Activated CD8-positive, alpha-beta memory T cell treated with anti-CD3 and anti-CD28 coated beads for 36 hours (primary cell): ENCODE data around the gene ENAH. TPM values are rescaled to one million over a fixed set of nuclear protein-coding genes. Genes with fewer than 3 reads are reported as not detected.
"Not testable (repeated sequence)": the region's sequence is repeated elsewhere in the genome, so short reads cannot be mapped to it uniquely, and the experiment has no call there.

Experiments used
- CTCF ChIA-PET: fragments of 350-600 bp; sonication (Branson Sonifier 250); formaldehyde crosslinking; loops from one replicate; lab custom pipeline; 2021; ENCODE audit warnings: antibody characterized with exemption; lab: Charles Lee
- POLR2A ChIA-PET: fragments of 350-600 bp; sonication (Branson Sonifier 250); formaldehyde crosslinking; loops from one replicate; lab custom pipeline; 2021; ENCODE audit warnings: antibody characterized with exemption; lab: Charles Lee
- total RNA-seq, 2 experiments: library from RNA; stranded (reverse); gene quantifications; one replicate each; pipeline ENCODE4 v1.2.3, GENCODE V29; 2021

Gene ENAH
- 1 to 10 TPM in 1 of 2 experiments, under 1 TPM in 1; 0.53 to 1.1 TPM for total RNA-seq

- POLR2A ChIA-PET = interaction anchor here (0.6 kb wide), 1 partner anchor 186 kb away, joined by 3 read pairs; no protein-coding TSS in a partner anchor
- CTCF ChIA-PET = no interaction called here
Observed at GRCh38 chr1:225652729-225653462, at the start of gene ENAH. TSS of gene ENAH (minus strand) at chr1:225653123. CDS start at chr1:225652690, 433 bp downstream.

DNA sequence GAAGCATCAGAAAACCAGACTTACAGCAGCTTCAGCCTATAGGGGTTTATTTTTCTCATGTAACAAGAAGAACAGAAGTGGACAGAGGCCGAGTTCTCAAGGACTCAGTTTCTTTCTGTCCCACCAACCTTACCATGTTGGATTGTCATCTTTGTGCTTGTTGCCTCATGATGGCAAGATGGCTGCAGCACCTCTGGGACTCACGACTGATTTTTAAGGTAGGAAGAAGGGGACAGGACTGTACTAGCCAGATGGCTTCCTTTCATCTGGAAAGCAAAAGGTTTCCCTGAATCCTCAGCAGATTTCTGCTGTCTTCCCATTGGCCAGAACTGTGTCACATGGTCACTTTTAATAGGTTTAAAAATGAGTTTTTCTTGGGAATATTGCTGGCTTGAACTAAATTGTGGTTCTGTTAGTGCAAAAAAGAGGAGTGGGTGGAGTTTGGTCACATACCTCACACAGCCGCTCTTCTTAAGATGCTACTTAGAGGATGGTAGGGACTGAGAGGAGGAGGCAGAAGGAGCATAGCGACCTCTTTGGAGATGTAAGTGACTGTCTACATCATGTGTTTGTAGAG, 48.1 kb upstream of the ENAH start:
- POLR2A ChIA-PET = no interaction called here
- CTCF ChIA-PET = no interaction called here

GRCh38 chr1:225700164-225700821, 47.4 kb upstream of the ENAH start:
- ChIA-PET CTCF (no interaction called here), POLR2A (no interaction called here)

DNA sequence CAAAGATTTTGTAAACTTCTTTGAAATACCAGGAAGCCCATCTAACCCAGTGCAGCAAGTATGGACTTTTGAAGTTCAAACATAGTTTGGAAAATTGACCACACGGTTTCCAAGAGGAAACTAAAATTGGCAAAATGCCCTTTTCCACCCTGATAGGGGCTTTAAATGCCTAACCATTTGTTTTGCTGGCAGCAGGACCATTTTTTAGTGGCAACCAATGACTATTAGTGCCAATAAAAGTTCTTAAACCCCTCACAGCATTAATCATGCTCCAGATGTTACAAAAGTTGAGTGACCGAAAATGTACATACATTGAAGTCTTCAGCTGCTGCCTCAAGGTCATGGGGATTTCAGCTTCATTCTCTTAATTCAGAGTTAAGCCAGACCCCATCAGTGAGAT, 46.4 kb upstream of the ENAH start:
- CTCF ChIA-PET = no interaction called here
- POLR2A ChIA-PET = no interaction called here

DNA sequence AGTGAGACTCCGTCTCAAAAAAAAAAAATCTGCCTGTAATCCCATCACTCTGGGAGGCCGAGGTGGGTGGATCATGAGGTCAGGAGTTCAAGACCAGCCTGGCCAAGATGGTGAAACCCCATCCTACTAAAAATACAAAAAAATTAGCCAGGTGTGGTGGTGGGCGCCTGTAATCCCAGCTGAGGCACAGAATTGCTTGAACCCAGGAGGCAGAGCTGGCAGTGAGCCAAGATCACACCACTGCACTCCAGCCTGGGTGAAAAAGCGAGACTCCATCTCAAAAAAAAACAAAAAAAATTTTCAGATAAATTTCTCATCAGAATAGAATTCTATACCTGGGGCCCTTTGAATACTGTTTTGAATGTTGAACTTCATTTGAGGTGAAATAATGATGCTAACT, 45.3 kb upstream of the ENAH start:
- CTCF ChIA-PET, POLR2A ChIA-PET: not testable (repeated sequence)

- ChIA-PET POLR2A (no interaction called here), CTCF (no interaction called here)
Observed at GRCh38 chr1:225697428-225697827, 44.5 kb upstream of the ENAH start.

- CTCF ChIA-PET = interaction anchor here (0.5 kb wide), 1 partner anchor 531 kb away, joined by 4 read pairs; no protein-coding TSS in a partner anchor
- POLR2A ChIA-PET = no interaction called here
Observed at GRCh38 chr1:225695578-225696337, 42.8 kb upstream of the ENAH start.

DNA sequence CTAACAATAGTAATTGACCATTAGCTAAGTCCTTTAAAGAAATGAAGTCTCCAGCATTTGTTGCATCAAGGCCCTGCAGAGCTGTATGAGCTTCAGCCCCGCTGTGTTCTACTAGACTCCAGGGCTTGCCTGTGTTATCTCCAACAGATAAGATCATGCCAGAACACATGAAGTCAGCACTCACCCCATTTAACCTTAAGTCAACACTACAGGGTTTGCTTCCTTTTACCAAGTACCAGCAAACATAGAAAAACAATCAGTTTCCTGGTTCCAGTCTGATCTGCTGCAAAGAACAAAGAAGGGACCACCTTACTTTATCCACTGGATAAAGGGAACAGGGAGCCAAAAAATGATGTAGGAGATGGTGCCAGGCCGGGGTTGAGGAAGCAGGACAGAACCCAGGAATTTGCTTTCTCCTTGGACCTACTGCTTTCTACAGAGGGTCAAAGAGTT, 41.3 kb upstream of the ENAH start:
- POLR2A ChIA-PET = no interaction called here
- CTCF ChIA-PET = no interaction called here

GRCh38 chr1:225693697-225694096, 40.8 kb upstream of the ENAH start:
- POLR2A ChIA-PET, CTCF ChIA-PET: not testable (repeated sequence)

GRCh38 chr1:225693085-225693696, 40.3 kb upstream of the ENAH start:
- ChIA-PET CTCF (no interaction called here), POLR2A (no interaction called here)

DNA sequence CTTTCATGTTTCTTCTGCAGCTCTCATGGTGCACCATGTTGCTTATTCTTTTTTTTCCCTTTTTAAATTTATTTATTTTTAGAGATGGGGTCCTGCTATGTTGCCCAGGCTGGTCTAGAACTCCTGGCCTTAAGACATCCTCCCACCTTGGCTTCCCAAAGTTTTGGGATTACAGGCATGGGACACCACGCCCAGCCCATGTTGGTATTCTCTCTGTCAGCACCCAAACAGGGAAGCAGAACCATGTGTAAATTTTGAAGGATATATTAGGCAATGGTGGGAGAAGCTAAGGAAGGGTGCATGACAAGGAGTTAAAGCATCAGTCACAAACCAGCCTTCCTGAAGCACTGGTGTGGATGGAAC, 39.6 kb upstream of the ENAH start:
- ChIA-PET CTCF (no interaction called here), POLR2A (no interaction called here)

- CTCF ChIA-PET = no interaction called here
Observed at GRCh38 chr1:225691861-225692516, 39.1 kb upstream of the ENAH start.

GRCh38 chr1:225691377-225691776, 38.5 kb upstream of the ENAH start:
- CTCF ChIA-PET = no interaction called here

More at GRCh38 chr1:225691861-225692516, 39.1 kb upstream of the ENAH start:
- POLR2A ChIA-PET = no interaction called here

DNA sequence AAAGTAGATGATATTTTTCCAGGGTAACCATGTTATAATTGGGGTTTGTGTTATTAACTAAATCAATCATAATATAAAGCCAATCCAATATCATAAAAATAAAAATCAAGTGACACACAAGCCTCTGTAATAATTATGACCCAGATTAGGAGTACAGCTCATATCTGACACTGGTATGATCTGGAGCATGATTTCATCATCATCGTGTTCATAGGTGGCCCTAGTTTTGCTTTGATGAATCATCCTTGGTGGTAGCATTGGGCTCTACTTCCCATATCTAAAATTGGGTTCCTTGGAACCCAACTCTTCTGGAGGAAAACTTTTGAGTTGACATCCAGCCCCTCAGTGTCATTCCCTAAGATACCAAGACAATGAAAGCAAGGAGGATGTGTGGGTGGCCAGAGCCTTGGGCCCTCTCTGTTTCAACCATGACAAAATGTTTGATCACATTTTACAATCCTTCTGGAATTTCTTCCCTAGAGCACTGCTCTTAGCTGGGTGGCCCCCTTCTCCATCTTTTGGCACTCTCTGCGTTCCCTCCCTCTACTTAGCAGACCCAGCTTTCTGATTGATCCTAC, 37.0 kb upstream of the ENAH start:
- POLR2A ChIA-PET = no interaction called here
- CTCF ChIA-PET = no interaction called here

More at GRCh38 chr1:225691377-225691776, 38.5 kb upstream of the ENAH start:
- POLR2A ChIA-PET = no interaction called here

DNA sequence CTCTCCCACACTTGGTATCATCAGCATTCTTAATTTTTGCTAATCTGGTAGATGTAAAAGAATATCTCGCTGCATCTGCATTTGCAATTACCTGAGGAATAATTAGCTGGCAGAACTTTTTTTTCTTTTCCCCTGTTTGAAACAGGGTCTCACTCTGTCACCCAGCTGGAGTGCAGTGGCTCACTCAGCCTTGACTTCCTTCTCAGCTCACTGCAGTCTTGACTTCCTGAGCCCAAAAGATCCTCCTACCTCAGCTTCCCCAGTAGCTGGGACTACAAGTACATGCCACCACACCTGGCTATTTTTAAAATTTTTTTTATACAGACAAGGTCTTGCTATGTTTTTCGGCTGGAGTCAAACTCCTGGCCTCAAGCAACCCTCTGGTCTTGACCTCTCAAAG, 35.4 kb upstream of the ENAH start:
- POLR2A ChIA-PET = no interaction called here
- CTCF ChIA-PET = no interaction called here

DNA sequence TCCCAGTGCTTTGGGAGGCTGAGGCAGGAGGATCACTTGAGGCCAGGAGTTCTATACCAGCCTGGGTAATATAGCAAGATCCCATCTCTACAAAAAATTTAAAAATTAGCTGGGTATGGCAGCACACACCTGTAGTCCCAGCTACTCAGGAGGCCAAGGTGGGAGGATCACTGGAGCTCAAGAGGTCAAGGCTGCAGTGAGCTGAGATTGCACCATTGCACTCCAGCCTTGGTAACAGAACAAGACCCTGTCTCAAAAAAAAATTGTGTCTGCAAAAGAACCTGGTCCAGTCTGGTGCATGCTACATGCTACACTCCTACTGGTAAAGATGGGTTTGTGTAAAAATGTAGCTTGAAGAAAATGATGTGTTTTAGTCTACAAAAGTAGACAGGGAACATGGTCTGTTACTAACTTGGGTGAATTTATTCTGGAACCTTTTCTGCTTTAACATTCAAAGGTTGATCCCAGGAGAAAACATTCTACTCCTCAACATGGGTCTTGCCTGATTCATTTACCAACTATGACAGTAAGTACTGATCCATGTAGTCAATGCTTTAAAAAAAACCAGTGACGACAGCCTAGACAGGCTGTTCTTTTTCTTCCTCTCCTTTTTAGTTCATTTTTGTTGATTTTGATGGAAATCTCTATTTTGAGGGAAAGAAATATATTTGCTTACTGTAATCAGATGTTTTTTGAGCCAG, 32.7 kb upstream of the ENAH start:
- CTCF ChIA-PET = no interaction called here
- POLR2A ChIA-PET = no interaction called here

DNA sequence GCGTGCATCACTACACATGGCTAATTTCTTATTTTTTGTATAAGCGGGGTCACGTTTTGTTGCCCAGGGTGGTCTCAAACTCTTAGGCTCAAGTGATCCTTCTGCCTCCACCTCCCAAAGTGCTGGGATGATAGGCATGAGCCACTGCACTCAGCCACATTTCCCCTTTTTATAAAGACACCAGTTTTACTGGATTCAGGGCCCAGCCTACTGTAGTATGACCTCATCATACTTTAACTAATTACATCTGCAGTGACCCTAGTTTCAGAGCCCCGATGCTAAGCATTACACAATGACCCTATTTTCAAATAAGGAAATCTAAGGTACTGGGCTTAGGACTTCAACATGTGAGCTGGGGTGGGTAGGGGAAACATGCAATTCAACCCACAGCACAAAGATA, 31.8 kb upstream of the ENAH start:
- ChIA-PET CTCF (no interaction called here), POLR2A (no interaction called here)

DNA sequence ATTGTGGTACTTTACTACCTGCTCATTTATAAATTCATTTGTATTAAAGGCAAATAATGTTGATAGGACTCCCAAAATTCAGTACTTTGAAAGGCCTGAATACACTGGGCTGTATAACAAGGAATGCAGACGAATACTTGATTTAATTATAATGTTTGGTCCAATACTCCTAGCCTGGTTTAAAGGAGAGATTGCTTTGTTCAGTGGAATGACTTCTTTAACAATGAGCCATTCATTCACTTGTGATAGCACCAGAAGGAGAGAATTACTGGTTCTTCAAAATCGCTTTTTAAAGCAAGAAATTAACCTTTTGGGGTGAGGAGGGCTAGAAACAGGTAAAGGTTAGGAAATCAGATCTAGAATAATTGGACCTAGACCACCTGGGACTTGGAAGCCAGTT, 28.3 kb upstream of the ENAH start:
- POLR2A ChIA-PET = no interaction called here
- CTCF ChIA-PET = no interaction called here
